ENCODE results near the gene SCGB1C1. TPM values are rescaled to one million over a fixed set of nuclear protein-coding genes. Genes with fewer than 3 reads are reported as not detected.

Gene SCGB1C1
- total and polyA plus RNA-seq, 9 of the 15 experiments (the other 6 are each of a cell fraction or from before 2014, with no cell fraction given), result not detected

DNA sequence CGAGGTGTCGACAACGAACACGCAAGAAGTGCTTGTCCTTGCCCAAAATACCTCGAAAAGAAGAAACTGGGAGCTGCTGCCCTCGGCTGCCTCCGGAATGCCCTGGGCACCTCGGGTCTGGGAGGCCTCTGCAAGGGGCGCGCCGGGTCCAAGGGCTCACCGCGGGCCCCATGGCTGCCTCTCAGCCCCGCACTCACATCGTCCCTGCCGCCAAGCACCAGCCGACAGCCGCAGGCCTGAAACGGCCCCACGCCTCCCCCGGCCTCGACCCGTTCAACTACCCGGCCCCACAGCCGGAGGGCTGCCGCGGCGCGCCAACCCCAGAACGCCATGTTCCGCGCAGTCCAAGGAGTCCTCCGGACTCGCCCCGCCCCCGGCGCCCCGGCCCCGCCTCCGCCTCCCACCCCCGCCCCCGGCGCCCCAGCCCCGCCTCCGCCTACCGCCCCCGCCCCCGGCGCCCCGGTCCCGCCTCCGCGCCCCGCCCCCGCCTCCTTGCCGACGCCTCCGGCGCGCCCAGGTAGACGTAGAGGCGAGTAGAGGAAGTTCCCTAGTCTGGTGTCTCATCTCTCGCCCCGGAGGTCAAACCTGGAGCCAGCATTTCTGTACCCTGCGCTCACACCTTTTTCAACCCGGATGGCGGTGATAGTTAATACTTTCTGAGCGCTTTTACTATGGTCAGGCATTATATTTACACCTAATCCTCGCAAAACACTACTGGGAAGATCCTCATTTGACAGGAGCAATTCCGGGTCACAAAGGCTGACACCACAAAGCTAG is 43.3 kb downstream of the SCGB1C1 start, which contains the start of gene SIRT3 (continued):
- TF ChIP-seq RBM14 (IDR thresholded peaks at IDR 0.05; ENCODE audit: borderline replicate concordance, insufficient read depth, low read depth, low read length), result no peak
- TF ChIP-seq, protein P1, sequence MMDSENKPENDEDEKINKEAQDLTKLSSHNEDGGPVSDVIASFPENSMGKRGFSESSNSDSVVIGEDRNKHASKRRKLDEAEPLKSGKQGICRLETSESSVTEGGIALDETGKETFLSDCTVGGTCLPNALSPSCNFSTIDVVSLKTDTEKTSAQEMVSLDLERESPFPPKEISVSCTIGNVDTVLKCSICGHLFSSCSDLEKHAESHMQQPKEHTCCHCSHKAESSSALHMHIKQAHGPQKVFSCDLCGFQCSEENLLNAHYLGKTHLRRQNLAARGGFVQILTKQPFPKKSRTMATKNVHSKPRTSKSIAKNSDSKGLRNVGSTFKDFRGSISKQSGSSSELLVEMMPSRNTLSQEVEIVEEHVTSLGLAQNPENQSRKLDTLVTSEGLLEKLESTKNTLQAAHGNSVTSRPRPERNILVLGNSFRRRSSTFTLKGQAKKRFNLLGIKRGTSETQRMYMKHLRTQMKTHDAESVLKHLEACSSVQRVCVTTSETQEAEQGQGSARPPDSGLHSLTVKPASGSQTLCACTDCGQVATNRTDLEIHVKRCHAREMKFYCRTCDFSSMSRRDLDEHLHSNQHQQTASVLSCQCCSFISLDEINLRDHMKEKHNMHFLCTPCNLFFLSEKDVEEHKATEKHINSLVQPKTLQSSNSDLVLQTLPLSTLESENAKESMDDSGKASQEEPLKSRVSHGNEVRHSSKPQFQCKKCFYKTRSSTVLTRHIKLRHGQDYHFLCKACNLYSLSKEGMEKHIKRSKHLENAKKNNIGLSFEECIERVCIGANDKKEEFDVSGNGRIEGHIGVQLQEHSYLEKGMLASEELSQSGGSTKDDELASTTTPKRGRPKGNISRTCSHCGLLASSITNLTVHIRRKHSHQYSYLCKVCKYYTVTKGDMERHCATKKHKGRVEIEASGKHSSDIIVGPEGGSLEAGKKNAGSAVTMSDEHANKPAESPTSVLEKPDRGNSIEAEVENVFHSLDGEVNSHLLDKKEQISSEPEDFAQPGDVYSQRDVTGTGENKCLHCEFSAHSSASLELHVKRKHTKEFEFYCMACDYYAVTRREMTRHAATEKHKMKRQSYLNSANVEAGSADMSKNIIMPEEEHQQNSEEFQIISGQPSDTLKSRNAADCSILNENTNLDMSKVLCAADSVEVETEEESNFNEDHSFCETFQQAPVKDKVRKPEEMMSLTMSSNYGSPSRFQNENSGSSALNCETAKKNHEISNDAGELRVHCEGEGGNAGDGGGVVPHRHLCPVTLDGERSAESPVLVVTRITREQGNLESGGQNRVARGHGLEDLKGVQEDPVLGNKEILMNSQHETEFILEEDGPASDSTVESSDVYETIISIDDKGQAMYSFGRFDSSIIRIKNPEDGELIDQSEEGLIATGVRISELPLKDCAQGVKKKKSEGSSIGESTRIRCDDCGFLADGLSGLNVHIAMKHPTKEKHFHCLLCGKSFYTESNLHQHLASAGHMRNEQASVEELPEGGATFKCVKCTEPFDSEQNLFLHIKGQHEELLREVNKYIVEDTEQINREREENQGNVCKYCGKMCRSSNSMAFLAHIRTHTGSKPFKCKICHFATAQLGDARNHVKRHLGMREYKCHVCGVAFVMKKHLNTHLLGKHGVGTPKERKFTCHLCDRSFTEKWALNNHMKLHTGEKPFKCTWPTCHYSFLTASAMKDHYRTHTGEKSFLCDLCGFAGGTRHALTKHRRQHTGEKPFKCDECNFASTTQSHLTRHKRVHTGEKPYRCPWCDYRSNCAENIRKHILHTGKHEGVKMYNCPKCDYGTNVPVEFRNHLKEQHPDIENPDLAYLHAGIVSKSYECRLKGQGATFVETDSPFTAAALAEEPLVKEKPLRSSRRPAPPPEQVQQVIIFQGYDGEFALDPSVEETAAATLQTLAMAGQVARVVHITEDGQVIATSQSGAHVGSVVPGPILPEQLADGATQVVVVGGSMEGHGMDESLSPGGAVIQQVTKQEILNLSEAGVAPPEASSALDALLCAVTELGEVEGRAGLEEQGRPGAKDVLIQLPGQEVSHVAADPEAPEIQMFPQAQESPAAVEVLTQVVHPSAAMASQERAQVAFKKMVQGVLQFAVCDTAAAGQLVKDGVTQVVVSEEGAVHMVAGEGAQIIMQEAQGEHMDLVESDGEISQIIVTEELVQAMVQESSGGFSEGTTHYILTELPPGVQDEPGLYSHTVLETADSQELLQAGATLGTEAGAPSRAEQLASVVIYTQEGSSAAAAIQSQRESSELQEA (IDR thresholded peaks at IDR 0.05; ENCODE audit: low read depth), result no peak
- TF ChIP-seq CC2D1A (IDR thresholded peaks at IDR 0.05), result 0 out of 2 replicates have a peak, but pooled peaks have one; percentile 23
- no peak for TF ChIP-seq PTTG1 (tag; IDR thresholded peaks at IDR 0.05; ENCODE audit: low read depth)
- no peak for TF ChIP-seq ILK (tag; IDR thresholded peaks at IDR 0.05; ENCODE audit: borderline replicate concordance, low read depth)
- TF ChIP-seq, protein P2, sequence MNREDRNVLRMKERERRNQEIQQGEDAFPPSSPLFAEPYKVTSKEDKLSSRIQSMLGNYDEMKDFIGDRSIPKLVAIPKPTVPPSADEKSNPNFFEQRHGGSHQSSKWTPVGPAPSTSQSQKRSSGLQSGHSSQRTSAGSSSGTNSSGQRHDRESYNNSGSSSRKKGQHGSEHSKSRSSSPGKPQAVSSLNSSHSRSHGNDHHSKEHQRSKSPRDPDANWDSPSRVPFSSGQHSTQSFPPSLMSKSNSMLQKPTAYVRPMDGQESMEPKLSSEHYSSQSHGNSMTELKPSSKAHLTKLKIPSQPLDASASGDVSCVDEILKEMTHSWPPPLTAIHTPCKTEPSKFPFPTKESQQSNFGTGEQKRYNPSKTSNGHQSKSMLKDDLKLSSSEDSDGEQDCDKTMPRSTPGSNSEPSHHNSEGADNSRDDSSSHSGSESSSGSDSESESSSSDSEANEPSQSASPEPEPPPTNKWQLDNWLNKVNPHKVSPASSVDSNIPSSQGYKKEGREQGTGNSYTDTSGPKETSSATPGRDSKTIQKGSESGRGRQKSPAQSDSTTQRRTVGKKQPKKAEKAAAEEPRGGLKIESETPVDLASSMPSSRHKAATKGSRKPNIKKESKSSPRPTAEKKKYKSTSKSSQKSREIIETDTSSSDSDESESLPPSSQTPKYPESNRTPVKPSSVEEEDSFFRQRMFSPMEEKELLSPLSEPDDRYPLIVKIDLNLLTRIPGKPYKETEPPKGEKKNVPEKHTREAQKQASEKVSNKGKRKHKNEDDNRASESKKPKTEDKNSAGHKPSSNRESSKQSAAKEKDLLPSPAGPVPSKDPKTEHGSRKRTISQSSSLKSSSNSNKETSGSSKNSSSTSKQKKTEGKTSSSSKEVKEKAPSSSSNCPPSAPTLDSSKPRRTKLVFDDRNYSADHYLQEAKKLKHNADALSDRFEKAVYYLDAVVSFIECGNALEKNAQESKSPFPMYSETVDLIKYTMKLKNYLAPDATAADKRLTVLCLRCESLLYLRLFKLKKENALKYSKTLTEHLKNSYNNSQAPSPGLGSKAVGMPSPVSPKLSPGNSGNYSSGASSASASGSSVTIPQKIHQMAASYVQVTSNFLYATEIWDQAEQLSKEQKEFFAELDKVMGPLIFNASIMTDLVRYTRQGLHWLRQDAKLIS (CRISPR knock-in tag; IDR thresholded peaks at IDR 0.05), result 0 out of 2 replicates have a peak, but pooled peaks have one; percentile 27
- TF ChIP-seq MBD2 (IDR thresholded peaks at IDR 0.05; ENCODE audit: borderline replicate concordance, low read depth), result no peak
- no peak for TF ChIP-seq THAP7 (CRISPR knock-in tag; IDR thresholded peaks at IDR 0.05)
- TF ChIP-seq ZBTB33 (CRISPR knock-in tag; IDR thresholded peaks at IDR 0.05), result no peak
- no peak for TF ChIP-seq LCOR (CRISPR knock-in tag; IDR thresholded peaks at IDR 0.05)
- TF ChIP-seq LEF1 (IDR thresholded peaks at IDR 0.05), result peak; percentile 57; the same call in 1 of the 2 replicates
- peak; percentile 77 for TF ChIP-seq POLR2A (conservative IDR thresholded peaks at IDR 0.05)
- TF ChIP-seq PHF20 (IDR thresholded peaks at IDR 0.05; ENCODE audit: partially characterized antibody), result peak; percentile 55

Data from K562 (cell line).